Measurements from ENCODE around the gene GRB14.

GRCh38 chr2:164449706-164450105 is 171.6 kb downstream of the GRB14 start:
- TF ChIP-seq, protein P1, sequence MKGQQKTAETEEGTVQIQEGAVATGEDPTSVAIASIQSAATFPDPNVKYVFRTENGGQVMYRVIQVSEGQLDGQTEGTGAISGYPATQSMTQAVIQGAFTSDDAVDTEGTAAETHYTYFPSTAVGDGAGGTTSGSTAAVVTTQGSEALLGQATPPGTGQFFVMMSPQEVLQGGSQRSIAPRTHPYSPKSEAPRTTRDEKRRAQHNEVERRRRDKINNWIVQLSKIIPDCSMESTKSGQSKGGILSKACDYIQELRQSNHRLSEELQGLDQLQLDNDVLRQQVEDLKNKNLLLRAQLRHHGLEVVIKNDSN (IDR thresholded peaks at IDR 0.05; ENCODE audit: borderline replicate concordance, low read depth), result no peak
- TF ChIP-seq CTCF (IDR thresholded peaks at IDR 0.05) (no peak), EP300 (IDR thresholded peaks at IDR 0.05; ENCODE audit: borderline replicate concordance in 1 of 2, low read depth in 1 of 2, low read length in 1 of 2) (no peak), JUND (IDR thresholded peaks at IDR 0.05) (no peak), RCOR1 (IDR thresholded peaks at IDR 0.05; ENCODE audit: low read length) (no peak), ZBTB33 (IDR thresholded peaks at IDR 0.05; ENCODE audit: borderline replicate concordance, low read depth) (no peak), GABPA (IDR thresholded peaks at IDR 0.05; ENCODE audit: low read depth) (no peak), RAD21 (IDR thresholded peaks at IDR 0.05; ENCODE audit: low read length) (no peak), TAF1 (IDR thresholded peaks at IDR 0.05; ENCODE audit: borderline replicate concordance, low read depth, low read length) (no peak), YY1 (IDR thresholded peaks at IDR 0.05; ENCODE audit: low read depth) (no peak), EZH2phosphoT487 (IDR thresholded peaks at IDR 0.05; ENCODE audit: borderline replicate concordance, low read depth) (no peak), IRF3 (IDR thresholded peaks at IDR 0.05; ENCODE audit: low read depth, low read length) (no peak)
- TF ChIP-seq, protein P2, sequence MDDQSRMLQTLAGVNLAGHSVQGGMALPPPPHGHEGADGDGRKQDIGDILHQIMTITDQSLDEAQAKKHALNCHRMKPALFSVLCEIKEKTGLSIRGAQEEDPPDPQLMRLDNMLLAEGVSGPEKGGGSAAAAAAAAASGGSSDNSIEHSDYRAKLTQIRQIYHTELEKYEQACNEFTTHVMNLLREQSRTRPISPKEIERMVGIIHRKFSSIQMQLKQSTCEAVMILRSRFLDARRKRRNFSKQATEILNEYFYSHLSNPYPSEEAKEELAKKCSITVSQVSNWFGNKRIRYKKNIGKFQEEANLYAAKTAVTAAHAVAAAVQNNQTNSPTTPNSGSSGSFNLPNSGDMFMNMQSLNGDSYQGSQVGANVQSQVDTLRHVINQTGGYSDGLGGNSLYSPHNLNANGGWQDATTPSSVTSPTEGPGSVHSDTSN (IDR thresholded peaks at IDR 0.05), result no peak

Measured in SK-N-SH (cell line).